Endometrial microvascular endothelial cells (primary cell): ENCODE measurements around the gene MIS12. TPM values are rescaled to one million over a fixed set of nuclear protein-coding genes. Genes with fewer than 3 reads are reported as not detected.

Experiments
- in situ Hi-C: cut with HindIII; loops from 2 replicates; pipeline ENCODE4 v1.10.0; 2017; ENCODE audit warnings: low sequenced_read_pairs, low pct_unique_long_range_greater_than_20kb; ENCODE audit errors: inconsistent ontology term
- total RNA-seq: library from RNA; depleted of rRNA; stranded (reverse); fragments of >200 nt; gene quantifications from one replicate; pipeline ENCODE4 v1.2.3, GENCODE V29; 2015; ENCODE audit errors: inconsistent ontology term

MIS12 gene
- total RNA-seq, 1 donor from 2014 or later, result 25.1 TPM

GRCh38 chr17:5488752-5489151, 2.4 kb downstream of the MIS12 start:
- in situ Hi-C loops, result no loop called here

- in situ Hi-C loops, result no loop called here
These were observed 6.6 kb downstream of the MIS12 start for GRCh38 chr17:5492970-5493369.

DNA sequence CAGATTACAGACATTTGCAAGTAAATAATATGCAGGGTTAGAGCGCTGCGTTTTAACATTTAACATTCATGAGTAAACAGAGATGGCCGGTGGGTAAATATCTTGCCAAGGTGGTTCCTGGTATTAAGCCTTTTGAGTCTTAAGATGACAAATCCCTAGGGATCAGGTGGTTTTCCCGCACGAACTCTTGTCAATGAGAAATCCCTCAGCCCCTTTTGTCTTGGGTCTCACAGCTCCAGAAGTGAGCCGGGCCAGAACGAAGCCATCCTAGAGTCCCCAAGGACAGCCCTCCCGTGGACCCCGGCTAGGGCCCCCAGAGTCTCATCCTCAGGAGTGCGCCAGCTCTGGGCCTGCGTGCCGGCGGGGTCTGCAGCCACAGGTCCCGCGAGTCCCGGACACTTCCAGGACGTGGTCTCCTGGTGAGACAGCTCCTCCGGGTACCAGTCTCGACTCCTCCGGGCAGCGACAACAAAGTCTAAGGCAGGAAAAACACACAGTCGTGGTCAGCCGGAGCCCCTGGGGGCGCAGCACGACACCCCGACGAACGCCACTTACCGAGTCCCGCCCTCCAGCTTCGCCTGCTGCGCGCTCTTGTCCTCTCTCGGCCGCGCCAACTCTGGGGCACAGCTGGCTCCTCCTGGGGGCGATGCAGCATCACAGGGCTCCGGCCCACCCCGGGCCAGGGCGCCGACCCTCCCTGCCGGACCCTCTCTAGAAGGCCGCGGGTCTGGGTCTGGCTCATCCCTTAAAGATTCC, 13.3 kb downstream of the MIS12 start:
- in situ Hi-C loops, result no loop called here

DNA sequence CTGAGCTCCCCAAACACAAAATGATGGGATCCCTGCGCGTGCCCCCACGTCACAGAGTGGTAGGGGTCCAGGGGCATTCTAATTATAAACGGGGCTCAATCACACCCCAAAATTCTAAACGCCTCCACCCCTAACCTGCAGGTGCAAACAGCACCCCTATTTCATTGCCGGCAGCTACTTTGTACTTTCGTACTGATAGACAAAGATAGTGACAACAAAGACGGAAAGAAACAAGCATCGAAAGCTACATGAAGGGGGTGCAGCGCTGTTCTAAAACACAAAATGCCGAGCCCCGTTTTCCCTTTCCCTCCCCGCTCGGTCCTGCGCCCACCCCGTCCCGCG, 13.9 kb downstream of the MIS12 start:
- in situ Hi-C loops, result no loop called here

DNA sequence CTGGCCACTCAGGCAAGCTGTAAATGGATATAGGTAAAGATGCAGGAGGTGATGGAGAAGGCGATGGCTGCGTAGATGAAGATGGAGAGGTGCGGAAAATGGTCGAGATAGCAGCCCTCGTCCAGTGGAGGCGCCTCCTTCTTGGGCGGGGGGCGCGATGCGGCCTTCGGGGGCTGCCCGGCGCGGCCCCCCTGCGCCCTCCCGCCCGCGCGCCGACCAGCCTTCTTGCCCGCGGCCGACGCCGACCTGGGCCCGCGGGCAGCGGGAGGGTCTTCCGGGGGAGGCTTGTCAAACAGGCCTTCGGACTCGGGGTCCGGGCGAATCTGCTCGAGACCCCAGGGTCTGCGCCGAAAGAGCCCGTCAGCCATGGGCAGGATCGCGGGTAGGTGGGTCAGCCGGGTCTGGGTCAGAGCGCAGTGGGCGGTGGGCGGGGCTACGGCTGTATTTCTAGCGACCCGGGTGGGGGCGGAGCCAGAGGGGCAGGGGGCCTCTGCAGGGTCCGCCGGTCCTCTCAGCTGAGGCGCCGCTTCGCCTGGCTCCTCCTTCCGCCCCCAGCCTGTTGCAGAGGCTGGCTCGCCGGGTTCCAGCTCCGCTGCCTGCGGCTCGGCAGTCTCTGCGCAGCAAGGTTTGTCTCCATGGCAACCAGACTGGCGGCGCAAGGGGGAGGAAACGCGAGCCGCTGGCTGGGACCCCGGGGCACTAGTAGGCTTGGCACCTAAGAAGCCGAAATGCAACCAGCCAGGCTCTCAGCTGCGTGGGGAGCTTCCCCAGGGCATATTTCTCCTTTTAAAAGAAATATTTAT, 14.4 kb downstream of the MIS12 start:
- in situ Hi-C loops, result no loop called here

GRCh38 chr17:5501685-5502084, 15.3 kb downstream of the MIS12 start:
- in situ Hi-C loops, result no loop called here

DNA sequence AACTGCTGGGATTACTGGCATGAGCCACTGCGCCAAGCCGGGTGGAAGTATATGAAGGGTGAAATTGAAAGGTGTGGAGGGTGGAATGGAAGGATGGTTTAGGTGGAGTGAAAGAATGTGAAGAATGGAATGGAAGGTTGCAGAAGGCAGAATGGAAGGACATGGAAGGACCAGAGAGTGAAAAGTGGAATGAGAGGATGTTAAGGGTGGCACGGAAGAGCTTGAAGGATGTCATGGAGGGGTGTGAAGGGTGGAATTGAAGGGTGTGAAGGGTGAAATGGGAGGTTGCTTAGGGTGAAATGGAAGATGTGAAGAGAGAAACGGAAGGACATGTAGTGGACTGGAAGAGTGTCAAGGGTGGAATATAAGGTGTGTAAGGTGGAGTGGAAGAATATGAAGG, 16.2 kb downstream of the MIS12 start:
- in situ Hi-C loops, result no loop called here

GRCh38 chr17:5506307-5506706, 19.9 kb downstream of the MIS12 start:
- in situ Hi-C loops, result no loop called here

DNA sequence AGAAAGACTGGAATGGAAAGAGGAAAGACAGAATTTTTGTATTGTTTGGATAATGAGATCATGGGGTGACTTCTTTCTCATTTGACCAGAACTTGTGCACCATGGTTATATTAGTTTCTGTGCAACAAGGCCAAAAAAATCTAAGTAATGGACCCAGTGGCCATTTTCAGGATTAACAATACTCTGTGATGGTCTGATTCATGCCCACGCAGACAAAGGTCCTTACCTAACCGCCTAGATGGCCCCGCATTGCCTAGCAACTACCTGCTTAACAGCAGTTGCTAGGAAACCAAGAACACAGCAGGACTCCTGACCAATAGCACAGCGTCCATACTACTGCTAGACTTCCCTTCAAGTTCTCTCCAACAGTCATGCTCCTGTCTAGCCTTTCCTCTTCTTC, 22.4 kb downstream of the MIS12 start:
- in situ Hi-C loops, result no loop called here

DNA sequence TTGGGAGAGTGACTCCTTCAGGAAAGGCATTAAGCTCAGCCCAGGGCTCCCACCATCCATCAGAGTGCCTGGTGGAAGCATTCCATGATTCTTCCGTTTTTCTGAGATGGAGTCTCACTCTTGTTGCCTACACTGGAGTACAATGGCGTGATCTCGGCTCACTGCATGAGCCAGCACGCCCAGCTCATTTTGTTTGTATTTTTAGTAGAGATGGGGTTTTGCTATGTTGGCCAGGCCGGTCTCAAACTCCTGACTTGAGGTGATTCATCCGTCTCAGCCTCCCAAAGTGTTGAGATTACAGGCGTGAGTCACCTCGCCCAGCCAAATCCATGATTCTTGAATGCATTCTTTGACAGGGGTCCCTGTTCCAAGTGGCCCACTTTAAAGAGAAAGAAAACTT, 23.1 kb downstream of the MIS12 start:
- in situ Hi-C loops, result no loop called here

DNA sequence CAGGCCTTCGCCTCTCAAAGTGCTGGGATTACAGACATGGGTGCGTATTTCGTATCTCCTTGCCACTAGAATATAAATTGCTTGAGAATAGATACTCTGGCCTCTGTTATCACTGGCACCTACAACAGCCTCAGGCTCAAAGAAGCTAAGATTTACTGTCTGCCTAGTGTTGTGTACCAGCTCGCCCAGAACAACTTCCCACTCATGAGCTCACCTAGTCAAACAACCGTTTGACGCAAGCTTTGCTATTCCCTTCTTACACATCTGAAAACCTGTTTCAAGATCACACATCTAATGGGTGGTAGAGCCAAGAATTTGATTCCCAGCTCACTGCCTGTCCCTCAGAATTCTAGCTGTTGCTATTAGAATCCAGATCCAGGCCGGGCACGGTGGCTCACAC, 24.4 kb downstream of the MIS12 start:
- in situ Hi-C loops, result no loop called here

DNA sequence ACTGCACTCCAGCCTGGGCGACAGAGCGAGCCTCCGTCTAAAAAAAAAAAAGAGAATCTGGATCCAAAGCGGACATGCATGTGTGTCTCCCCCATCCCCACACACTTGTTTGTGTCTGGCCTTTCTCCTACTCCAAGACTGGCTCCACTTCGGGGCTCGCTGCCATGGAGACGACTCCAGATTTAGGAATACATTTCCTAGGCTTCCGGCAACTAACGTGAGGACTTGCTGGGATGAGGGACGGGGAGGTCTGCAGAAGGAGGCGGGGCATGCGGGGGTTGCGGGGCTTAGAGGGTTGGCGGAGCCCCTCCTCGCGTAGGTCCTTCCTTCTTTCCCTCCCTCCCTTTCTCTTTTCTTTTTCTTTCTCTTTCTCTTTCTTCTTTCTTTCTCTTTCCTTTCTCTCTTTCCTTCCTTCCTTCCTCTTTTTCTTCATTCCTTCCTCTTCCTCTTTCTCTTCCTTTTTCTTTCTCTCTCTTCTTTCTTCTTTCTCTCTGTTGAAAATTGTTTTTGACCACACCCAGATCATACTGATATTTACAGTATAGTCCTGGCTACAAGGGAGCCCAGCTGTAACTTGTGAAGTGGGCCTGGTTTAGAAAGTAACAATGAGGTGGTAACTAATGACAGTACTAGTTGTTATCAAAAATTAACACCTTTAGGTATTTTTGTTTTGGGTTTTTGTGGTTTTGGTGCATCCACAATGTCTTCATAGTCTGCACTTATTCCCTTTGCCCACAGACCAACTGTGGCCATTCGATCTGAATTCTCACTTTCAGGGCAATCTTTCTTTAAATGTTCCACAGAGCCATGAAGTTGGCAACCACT, 25.2 kb downstream of the MIS12 start:
- in situ Hi-C loops, result no loop called here

GRCh38 chr17:5513628-5514027, 27.3 kb downstream of the MIS12 start:
- in situ Hi-C loops, result no loop called here

- in situ Hi-C loops, result no loop called here
These were observed 28.6 kb downstream of the MIS12 start for GRCh38 chr17:5514976-5515375.

- in situ Hi-C loops, result no loop called here
These were observed 29.9 kb downstream of the MIS12 start for GRCh38 chr17:5516060-5516792.

GRCh38 chr17:5522476-5522875, 36.1 kb downstream of the MIS12 start:
- in situ Hi-C loops, result no loop called here

DNA sequence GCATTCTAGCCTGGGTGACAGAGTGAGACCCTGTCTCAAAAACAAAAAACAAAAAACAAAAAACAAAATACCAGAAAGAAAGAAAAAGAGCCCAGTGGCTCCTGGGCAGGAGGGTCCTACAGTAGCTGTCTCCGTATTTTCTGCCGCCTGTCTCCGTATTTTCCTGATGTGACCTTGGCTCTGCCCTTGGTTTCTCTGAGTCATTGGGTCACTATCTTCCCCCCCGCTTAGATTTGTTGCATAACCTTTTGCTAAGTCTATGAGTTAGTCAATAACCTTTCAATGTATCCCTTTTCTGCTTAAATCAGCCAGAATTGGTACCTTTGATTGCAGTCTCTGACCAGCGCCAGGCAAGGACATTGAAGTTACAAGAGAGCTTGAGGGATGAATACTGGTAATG, 36.9 kb downstream of the MIS12 start:
- in situ Hi-C loops, result no loop called here

DNA sequence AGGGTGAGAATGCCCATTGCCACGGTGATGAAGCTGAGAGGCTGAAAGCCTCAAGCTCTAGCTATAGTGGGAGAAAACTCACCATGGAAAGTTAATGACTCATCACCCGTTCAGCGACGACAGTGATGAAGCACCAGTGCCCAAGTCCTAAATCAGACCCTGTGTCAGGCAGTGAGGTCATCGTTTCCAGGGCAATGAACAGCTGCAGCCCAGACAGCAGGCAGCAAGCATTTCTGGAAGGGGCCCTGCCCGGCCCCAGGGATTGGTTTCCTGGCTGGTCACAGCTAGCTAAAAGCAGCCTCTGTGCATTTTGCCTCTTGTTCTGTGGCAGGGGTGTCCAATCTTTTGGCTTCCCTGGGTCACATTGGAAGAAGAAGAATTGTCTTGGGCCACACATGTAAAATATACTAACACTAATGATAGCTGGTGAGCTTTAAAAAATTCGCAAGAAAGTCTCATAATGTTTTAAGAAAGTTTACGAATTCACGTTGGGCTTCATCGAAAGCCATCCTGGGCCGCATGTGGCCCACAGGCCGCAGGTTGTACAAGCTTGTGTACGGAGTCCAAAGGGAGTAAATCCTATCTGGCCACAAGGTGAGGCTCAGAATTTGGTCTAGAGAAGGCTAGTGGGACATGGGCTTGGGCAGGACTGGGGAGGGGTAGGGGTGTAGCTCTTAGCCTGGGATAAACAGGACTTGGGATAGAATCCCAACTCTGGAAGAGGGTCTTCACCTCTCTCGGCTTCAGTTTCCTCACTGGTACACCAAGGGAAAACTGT, 40.6 kb downstream of the MIS12 start:
- in situ Hi-C loops, result no loop called here
